Measurements from ENCODE around the gene TFCP2.

TFCP2 gene

GRCh38 chr12:51189790-51190355 lies 16.9 kb upstream of the TFCP2 start:
- Histone ChIP-seq H3K79me2 (ENCODE audit: control insufficient read depth, insufficient read depth, low read length, poor library complexity) (no peaks in the 10 kb centered on the region), H4K91ac (ENCODE audit: low read depth, low read length) (no peak overlapping the region), H3K4me3 (ENCODE audit: low read depth, low read length) (no peak overlapping the region), H4K8ac (ENCODE audit: low read depth, low read length) (no peak overlapping the region), H2BK120ac (ENCODE audit: insufficient read depth, low read length, poor library complexity) (no peak overlapping the region), H3K36me3 (ENCODE audit: control insufficient read depth in 1 of 2, insufficient read depth in 2 of 2, low read length in 2 of 2) (no peaks in the 10 kb centered on the region), H3K9me3 (ENCODE audit: insufficient read depth, low read depth, low read length) (no peaks in the 10 kb centered on the region), H3K79me1 (ENCODE audit: low read length) (no peaks in the 10 kb centered on the region), H3K27me3 (ENCODE audit: insufficient read depth, low read length) (no peaks in the 10 kb centered on the region), H3K4me1 (ENCODE audit: control insufficient read depth in 1 of 2, insufficient read depth in 2 of 2, low read length in 2 of 2) (peaks cover 0 to 3% of the 10 kb centered on the region in 2 experiments), H2BK12ac (ENCODE audit: low read length) (no peak overlapping the region), H3K14ac (ENCODE audit: low read length) (no peak overlapping the region), H3K27ac (ENCODE audit: low read depth, low read length) (no peak overlapping the region), H2BK5ac (ENCODE audit: low read depth, low read length, poor library complexity) (no peak overlapping the region), H3K4ac (ENCODE audit: low read depth, low read length) (no peak overlapping the region), H2AK5ac (ENCODE audit: low read length) (no peak overlapping the region), H3K4me2 (ENCODE audit: low read length) (no peak overlapping the region), H3K18ac (ENCODE audit: low read length) (no peak overlapping the region), H3K23ac (ENCODE audit: low read length) (no peak overlapping the region), H2AFZ (ENCODE audit: insufficient read depth, low read length, poor library complexity) (no peak overlapping the region), H4K12ac (ENCODE audit: low read depth, low read length) (no peak overlapping the region), H3K9ac (ENCODE audit: low read length) (no peak overlapping the region)
- WGBS (ENCODE audit: extremely low coverage, insufficient coverage, insufficient read length) = no CpG with 5 or more reads among the region's 14 CpGs
- DNase-seq = no peak

DNA sequence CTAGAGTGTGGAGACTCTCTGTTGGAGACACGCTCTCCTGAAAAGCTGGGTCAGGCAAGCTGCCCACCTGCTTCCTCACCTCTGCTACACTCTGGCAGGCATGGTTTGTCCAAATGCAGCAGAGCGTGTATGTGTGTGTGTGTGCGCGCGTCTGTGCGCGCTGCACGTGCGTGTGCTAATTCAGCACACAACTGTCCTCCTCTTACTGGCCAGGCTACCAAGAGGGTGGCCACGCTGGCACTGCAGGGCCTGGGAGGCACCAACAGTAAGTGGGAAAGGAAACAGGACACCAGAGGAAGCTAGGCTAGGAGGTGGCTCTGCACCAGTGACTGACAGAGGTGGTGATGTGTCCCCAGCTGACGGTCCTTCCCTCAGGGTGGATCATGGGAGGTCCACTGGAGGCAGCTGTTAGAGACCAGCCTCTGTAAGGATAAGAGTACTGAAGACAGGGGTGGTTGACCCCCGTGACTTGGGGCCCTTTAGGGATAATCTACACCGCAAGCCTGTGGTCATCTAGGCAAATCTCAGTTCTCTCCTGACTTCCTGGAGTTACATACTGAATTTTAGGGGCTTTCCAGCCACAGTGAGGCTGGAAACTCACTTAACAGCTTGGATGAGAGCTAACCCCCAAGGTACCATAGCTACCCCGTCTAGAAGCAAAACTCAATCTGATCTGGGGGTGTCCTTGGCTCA lies 15.6 kb upstream of the TFCP2 start:
- H3K9me3 ChIP-seq (ENCODE audit: insufficient read depth, low read depth, low read length) = no peaks in the 10 kb centered on the region
- no peaks in the 10 kb centered on the region for H3K36me3 ChIP-seq (ENCODE audit: control insufficient read depth in 1 of 2, insufficient read depth in 2 of 2, low read length in 2 of 2)
- no peak overlapping the region for H3K27ac ChIP-seq (ENCODE audit: low read depth, low read length)
- no peaks in the 10 kb centered on the region for H3K79me1 ChIP-seq (ENCODE audit: low read length)
- WGBS (ENCODE audit: extremely low coverage, insufficient coverage, insufficient read length) = no CpG with 5 or more reads among the region's 14 CpGs
- no peak overlapping the region for H2AFZ ChIP-seq (ENCODE audit: insufficient read depth, low read length, poor library complexity)
- no peak overlapping the region for H3K9ac ChIP-seq (ENCODE audit: low read length)
- H3K4me1 ChIP-seq (ENCODE audit: control insufficient read depth in 1 of 2, insufficient read depth in 2 of 2, low read length in 2 of 2) = peaks cover 0 to 3% of the 10 kb centered on the region in 2 experiments
- no peak overlapping the region for H4K8ac ChIP-seq (ENCODE audit: low read depth, low read length)
- H3K4ac ChIP-seq (ENCODE audit: low read depth, low read length) = no peak overlapping the region
- H4K12ac ChIP-seq (ENCODE audit: low read depth, low read length) = no peak overlapping the region
- no peak overlapping the region for H3K14ac ChIP-seq (ENCODE audit: low read length)
- H2BK120ac ChIP-seq (ENCODE audit: insufficient read depth, low read length, poor library complexity) = no peak overlapping the region
- no peak overlapping the region for H4K91ac ChIP-seq (ENCODE audit: low read depth, low read length)
- no peak overlapping the region for H3K4me3 ChIP-seq (ENCODE audit: low read depth, low read length)
- H3K27me3 ChIP-seq (ENCODE audit: insufficient read depth, low read length) = no peaks in the 10 kb centered on the region
- H3K79me2 ChIP-seq (ENCODE audit: control insufficient read depth, insufficient read depth, low read length, poor library complexity) = no peaks in the 10 kb centered on the region
- H2BK5ac ChIP-seq (ENCODE audit: low read depth, low read length, poor library complexity) = no peak overlapping the region
- DNase-seq = no peak
- H3K23ac ChIP-seq (ENCODE audit: low read length) = no peak overlapping the region
- H2AK5ac ChIP-seq (ENCODE audit: low read length) = no peak overlapping the region
- no peak overlapping the region for H3K18ac ChIP-seq (ENCODE audit: low read length)
- H2BK12ac ChIP-seq (ENCODE audit: low read length) = no peak overlapping the region
- no peak overlapping the region for H3K4me2 ChIP-seq (ENCODE audit: low read length)

DNA sequence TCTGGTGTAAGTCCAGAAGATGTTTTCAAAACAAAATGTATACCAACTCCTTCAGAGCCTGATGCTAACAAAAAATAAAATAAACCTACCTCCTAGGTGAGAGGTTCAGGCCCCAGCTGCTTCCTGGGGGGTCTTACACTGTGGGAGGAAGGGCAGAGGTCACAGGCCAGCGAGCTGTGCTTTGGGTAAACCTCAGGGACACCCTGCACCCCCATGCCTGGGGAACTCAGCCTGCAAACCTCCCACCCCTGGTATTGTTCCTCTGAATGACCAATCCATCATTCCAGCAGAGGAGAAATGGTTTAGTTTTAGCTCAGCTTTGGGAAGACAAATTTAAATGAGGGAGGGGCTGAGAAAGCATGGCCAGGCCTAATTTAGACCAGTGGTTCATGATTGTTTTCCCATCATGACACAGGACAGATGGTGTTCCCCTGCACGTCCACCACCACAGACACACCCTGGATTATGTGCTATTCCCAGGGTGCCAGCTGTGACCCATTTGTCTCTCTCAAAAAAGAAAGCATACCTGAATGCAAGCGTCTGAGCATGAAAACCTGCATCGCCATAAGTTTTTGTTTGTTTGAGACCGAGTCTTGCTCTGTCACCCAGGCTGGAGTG lies 14.5 kb upstream of the TFCP2 start:
- no CpG with 5 or more reads among the region's 5 CpGs for WGBS (ENCODE audit: extremely low coverage, insufficient coverage, insufficient read length)
- H4K12ac ChIP-seq (ENCODE audit: low read depth, low read length) = no peak overlapping the region
- no peak overlapping the region for H3K18ac ChIP-seq (ENCODE audit: low read length)
- no peak overlapping the region for H3K9ac ChIP-seq (ENCODE audit: low read length)
- H3K14ac ChIP-seq (ENCODE audit: low read length) = no peak overlapping the region
- H3K79me1 ChIP-seq (ENCODE audit: low read length) = no peaks in the 10 kb centered on the region
- no peak overlapping the region for H3K4me3 ChIP-seq (ENCODE audit: low read depth, low read length)
- H3K23ac ChIP-seq (ENCODE audit: low read length) = no peak overlapping the region
- no peak overlapping the region for H3K4ac ChIP-seq (ENCODE audit: low read depth, low read length)
- H2AK5ac ChIP-seq (ENCODE audit: low read length) = no peak overlapping the region
- H4K8ac ChIP-seq (ENCODE audit: low read depth, low read length) = no peak overlapping the region
- H2BK120ac ChIP-seq (ENCODE audit: insufficient read depth, low read length, poor library complexity) = no peak overlapping the region
- H3K4me1 ChIP-seq (ENCODE audit: control insufficient read depth in 1 of 2, insufficient read depth in 2 of 2, low read length in 2 of 2) = peaks cover 0 to 3% of the 10 kb centered on the region in 2 experiments
- H3K9me3 ChIP-seq (ENCODE audit: insufficient read depth, low read depth, low read length) = no peaks in the 10 kb centered on the region
- no peak for DNase-seq
- no peak overlapping the region for H2BK5ac ChIP-seq (ENCODE audit: low read depth, low read length, poor library complexity)
- no peaks in the 10 kb centered on the region for H3K79me2 ChIP-seq (ENCODE audit: control insufficient read depth, insufficient read depth, low read length, poor library complexity)
- no peak overlapping the region for H4K91ac ChIP-seq (ENCODE audit: low read depth, low read length)
- no peak overlapping the region for H3K27ac ChIP-seq (ENCODE audit: low read depth, low read length)
- H2BK12ac ChIP-seq (ENCODE audit: low read length) = no peak overlapping the region
- H3K36me3 ChIP-seq (ENCODE audit: control insufficient read depth in 1 of 2, insufficient read depth in 2 of 2, low read length in 2 of 2) = no peaks in the 10 kb centered on the region
- H3K4me2 ChIP-seq (ENCODE audit: low read length) = no peak overlapping the region
- no peaks in the 10 kb centered on the region for H3K27me3 ChIP-seq (ENCODE audit: insufficient read depth, low read length)
- H2AFZ ChIP-seq (ENCODE audit: insufficient read depth, low read length, poor library complexity) = no peak overlapping the region

GRCh38 chr12:51186465-51187085 lies 13.6 kb upstream of the TFCP2 start:
- H2BK12ac ChIP-seq (ENCODE audit: low read length) = no peak overlapping the region
- H3K4me1 ChIP-seq (ENCODE audit: control insufficient read depth in 1 of 2, insufficient read depth in 2 of 2, low read length in 2 of 2) = peaks cover 0 to 3% of the 10 kb centered on the region in 2 experiments
- no peak overlapping the region for H4K8ac ChIP-seq (ENCODE audit: low read depth, low read length)
- DNase-seq = no peak
- no peak overlapping the region for H2BK5ac ChIP-seq (ENCODE audit: low read depth, low read length, poor library complexity)
- no peak overlapping the region for H3K4ac ChIP-seq (ENCODE audit: low read depth, low read length)
- H3K4me2 ChIP-seq (ENCODE audit: low read length) = no peak overlapping the region
- H3K14ac ChIP-seq (ENCODE audit: low read length) = no peak overlapping the region
- H3K4me3 ChIP-seq (ENCODE audit: low read depth, low read length) = no peak overlapping the region
- no peaks in the 10 kb centered on the region for H3K79me2 ChIP-seq (ENCODE audit: control insufficient read depth, insufficient read depth, low read length, poor library complexity)
- H4K12ac ChIP-seq (ENCODE audit: low read depth, low read length) = no peak overlapping the region
- no peak overlapping the region for H2BK120ac ChIP-seq (ENCODE audit: insufficient read depth, low read length, poor library complexity)
- no peak overlapping the region for H2AK5ac ChIP-seq (ENCODE audit: low read length)
- H3K18ac ChIP-seq (ENCODE audit: low read length) = no peak overlapping the region
- no peaks in the 10 kb centered on the region for H3K79me1 ChIP-seq (ENCODE audit: low read length)
- H3K27ac ChIP-seq (ENCODE audit: low read depth, low read length) = no peak overlapping the region
- H3K9me3 ChIP-seq (ENCODE audit: insufficient read depth, low read depth, low read length) = no peaks in the 10 kb centered on the region
- H3K23ac ChIP-seq (ENCODE audit: low read length) = no peak overlapping the region
- no peak overlapping the region for H4K91ac ChIP-seq (ENCODE audit: low read depth, low read length)
- no peak overlapping the region for H2AFZ ChIP-seq (ENCODE audit: insufficient read depth, low read length, poor library complexity)
- no peaks in the 10 kb centered on the region for H3K27me3 ChIP-seq (ENCODE audit: insufficient read depth, low read length)
- no peaks in the 10 kb centered on the region for H3K36me3 ChIP-seq (ENCODE audit: control insufficient read depth in 1 of 2, insufficient read depth in 2 of 2, low read length in 2 of 2)
- no peak overlapping the region for H3K9ac ChIP-seq (ENCODE audit: low read length)
- no CpG with 5 or more reads among the region's 3 CpGs for WGBS (ENCODE audit: extremely low coverage, insufficient coverage, insufficient read length)
